ENCODE data around the gene NF1.
"Not testable (repeated sequence)": the region's sequence is repeated elsewhere in the genome, so short reads cannot be mapped to it uniquely, and the experiment has no call there.

The NF1 gene

DNA sequence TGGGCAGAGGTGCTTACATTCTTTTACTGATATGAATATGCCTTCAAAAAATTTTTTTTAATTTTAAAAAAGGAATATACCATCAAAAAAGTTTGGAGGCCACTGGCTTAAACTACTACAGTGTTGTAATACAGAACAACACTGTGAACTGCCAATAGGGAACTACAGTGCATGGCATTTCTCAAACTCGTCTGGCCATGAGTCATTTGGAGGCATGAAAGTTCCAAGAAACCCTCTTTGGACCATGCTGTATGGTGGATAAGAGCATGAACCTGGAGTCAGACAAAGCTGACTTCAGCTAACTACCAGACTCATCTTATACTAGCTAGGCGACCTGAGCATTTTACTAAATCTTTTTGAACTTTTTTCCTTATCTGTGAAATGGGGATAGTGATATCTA, 9.2 kb upstream of the NF1 start:
- no peak for DNase-seq (ENCODE audit: low read depth, low spot score)

- no peak for DNase-seq (ENCODE audit: low read depth, low spot score)
Measured at GRCh38 chr17:31089471-31089870, 5.3 kb upstream of the NF1 start.

DNA sequence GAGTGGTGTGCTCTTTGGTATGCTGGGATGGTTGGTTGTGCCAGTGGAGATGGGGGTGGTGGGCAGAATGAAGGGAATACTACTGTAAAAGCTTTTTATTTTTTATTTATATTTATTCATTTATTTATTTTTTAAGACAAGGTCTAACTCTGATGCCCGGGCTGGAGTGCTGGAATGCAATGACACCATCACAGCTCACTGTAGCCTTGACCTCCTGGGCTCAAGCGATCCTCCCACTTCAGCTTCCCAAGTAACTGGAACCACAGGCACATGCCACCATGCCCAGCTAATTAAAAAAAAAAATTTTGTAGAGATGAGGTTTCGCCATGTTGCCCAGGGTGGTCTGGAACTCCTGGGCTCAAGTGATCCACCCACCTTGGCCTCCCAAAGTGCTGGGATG, 4.1 kb upstream of the NF1 start:
- not testable (repeated sequence) for DNase-seq (ENCODE audit: low read depth, low spot score)

DNA sequence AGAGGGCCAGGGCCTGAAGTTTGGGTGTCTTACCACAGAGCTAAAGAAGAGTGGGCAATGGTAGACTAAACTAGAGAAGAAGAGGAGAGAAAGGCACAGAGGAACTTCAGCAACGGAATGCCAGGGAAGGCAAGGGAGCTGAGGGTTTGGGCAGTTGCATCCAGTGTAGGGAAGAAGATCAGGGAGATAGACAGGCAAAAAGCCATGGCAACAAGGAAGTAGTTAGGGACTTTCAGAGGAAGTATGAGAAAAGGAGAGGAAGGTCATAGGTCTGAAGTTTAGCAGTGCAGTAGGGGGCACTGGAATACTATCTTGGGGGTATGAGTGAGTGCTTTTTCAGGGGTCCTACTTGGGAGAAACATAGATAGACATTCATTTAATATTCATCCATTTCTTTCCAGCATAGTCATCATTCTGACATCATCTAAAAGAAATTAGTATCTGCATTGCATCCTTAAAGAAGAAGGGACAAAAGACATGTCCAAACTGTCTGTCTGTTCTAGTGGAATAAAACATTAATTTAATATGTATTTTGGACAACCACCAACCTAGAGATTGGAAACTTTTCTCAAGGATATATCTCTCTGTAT, 2.2 kb upstream of the NF1 start:
- DNase-seq (ENCODE audit: low read depth, low spot score): no peak

DNA sequence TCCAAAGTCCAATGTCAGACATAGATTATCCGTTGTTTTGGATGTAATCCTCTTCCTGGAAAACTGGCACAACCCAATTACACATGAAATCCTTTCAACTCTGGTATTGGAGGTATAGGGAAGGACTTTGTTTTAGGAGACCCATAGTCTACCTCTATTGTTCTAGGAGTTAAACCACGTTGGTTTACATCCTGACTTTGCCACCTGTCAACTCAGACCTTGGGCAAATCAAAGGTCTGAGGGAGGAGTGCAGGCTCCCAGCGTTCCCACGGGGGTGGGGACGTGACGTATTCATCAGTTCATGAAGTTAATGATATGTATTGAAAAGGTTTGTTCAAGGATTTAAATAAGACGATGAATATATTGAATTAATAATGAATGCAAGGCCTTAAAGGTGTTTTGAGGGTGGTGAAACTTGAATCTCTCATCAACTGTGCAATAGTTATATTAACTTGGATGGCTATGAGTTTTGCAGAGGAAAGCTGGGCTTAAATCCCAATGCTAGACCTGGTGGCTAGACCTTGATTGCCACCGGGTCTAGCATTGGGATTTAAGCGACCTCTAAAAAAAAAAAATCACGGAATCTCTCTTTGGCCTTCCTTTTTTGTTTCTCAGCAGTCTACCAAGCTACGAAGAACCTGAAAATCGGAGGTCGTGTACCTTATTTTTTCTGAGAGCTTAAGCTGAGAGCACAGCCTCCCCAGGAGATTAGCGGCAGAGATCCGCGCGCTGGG, 744 bp upstream of the NF1 start:
- DNase-seq (ENCODE audit: low read depth, low spot score): no peak

- DNase-seq (ENCODE audit: low read depth, low spot score): no peak
Measured at GRCh38 chr17:31095236-31096105, 694 bp downstream of the NF1 start.

DNA sequence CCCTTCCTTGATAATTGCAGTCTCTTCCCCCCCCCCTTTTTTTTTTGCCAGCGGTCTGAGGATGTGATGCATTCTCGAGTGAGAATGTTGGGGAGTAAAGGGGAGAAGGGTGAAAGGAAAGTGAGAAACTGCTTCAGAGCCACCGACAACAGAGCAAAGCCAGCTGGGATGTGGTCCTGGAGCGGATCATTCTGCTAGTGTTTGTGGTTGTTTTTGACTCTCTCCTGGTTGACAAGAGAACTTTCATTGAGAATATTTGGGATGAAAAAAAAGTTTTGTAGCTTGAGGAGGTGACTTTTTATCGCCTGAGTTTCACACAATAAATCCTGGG, 1.3 kb downstream of the NF1 start:
- no peak for DNase-seq (ENCODE audit: low read depth, low spot score)

DNA sequence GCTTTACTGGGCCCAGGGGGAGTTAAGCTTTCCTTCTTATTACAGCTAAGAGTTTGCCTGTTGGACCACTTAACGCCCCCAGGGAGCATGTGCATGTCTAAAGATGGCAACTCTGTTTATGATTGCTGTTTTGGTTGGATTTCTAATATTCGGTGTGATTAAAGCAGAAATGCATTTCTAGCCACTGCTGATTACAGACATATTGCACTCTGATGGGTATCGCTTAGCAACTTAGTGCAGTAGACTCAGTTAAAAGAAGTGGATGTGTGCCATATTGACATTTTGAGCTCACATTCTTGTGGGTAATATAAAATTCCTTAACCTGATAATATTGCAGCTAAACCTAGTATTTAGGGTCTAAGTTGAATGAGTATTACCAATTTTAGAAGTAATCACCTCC, 4.2 kb downstream of the NF1 start:
- DNase-seq (ENCODE audit: low read depth, low spot score): no peak

- no peak for DNase-seq (ENCODE audit: low read depth, low spot score)
Measured at GRCh38 chr17:31100840-31101459, 6.2 kb downstream of the NF1 start.

DNA sequence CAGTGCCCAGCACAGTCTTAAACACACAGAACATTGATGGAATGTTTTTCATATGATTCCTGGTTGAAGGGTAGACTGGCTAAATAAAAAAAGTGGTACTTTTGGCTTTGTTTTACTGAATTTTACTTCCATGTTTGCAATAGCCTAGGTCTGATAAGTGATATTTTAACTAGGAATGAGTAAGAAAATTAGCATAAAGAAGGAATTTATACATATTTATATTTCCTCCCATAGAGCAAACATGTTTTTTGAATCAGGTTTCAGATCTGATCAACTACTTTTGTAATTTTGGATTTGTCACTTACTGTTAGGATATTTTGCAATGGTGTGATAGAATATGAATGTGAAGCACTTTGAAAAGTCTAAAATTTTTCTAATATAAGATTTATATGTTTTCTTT, 7.2 kb downstream of the NF1 start:
- no peak for DNase-seq (ENCODE audit: low read depth, low spot score)

GRCh38 chr17:31105991-31106390, 11.2 kb downstream of the NF1 start:
- DNase-seq (ENCODE audit: low read depth, low spot score): no peak

DNA sequence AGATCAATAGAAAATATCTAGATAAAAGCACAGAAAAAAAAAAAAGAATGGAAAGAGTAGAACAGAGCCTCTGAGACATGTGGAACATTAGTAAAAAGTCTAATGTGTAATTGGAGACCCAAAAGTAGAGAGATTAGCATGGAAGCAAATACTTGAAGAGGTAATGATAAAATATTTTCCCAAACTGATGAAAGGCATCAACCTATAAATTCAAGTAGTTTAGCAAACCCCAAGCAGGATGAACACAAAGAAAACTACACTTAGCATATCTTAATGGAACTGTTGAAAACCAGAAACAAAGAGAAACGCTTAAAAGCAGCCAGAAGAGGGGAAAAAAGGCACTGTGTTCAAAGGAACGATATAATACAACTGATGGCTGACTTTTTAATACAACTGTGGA, 16.4 kb downstream of the NF1 start:
- DNase-seq (ENCODE audit: low read depth, low spot score): no peak

- DNase-seq (ENCODE audit: low read depth, low spot score): no peak
Measured at GRCh38 chr17:31112001-31112661, 17.4 kb downstream of the NF1 start.

DNA sequence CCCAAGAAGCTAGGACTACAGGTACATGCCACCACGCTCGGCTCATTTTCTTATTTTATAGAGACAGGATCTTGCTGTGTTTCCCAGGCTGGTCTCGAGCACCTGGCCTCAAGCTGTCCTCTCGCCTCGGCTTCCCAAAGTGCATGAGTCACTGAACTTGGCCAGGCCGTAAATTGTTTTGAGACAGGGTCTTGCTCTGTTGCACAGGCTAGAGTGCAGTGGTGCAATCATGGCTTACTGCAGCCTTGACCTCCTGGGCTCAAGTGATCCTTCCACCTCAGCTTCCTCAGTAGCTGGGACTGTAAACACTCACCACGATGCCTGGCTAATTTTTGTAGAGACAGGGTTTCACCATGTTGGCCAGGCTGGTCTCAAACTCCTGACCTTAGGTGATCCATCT, 18.6 kb downstream of the NF1 start:
- not testable (repeated sequence) for DNase-seq (ENCODE audit: low read depth, low spot score)

DNA sequence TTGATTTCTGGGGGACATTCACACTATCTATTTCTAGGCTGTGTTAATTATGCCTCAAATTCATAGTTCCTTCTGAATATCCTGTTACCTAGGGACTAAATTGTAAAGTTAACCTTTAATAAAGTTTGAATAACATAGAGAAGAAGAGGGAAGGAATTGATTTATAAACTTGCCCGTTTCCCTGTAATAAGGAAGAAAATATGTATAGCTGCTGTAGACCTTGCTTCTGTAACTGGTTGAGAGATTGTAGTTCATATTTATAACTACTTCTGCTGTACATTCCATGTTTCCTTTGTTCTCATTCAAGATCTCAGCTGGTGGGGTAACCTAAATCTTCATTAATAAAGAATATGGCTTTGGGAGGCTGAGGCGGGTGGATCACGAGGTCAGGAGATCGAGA, 19.2 kb downstream of the NF1 start:
- no peak for DNase-seq (ENCODE audit: low read depth, low spot score)

DNA sequence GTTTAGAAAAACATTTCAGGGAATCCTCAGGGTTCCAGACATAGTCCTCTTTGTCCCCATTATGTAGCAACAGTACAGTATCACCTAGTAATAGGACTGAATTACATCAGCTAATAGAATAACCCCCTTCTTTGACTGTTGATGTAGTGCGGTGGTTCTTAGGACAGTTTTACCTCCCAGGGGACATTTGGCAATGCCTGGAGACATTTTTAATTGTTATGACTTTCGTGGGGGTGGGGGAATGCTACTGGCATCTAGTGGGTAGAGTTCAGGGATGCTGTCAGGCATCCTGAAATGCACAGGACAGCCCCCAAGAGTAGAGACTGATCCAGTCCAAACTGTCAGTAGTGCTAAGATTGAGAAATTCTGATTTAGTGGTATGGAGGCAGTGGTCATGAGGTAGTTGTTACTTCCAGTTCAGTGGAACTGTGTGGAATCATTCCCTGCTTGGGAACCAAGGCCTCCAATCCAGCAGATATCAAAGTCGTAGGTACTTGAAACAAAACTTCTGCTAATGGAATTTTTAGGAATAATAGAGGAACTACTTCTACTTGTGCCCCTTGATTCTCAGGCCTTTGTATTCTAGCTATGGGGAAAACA, 20.3 kb downstream of the NF1 start:
- DNase-seq (ENCODE audit: low read depth, low spot score): no peak

DNA sequence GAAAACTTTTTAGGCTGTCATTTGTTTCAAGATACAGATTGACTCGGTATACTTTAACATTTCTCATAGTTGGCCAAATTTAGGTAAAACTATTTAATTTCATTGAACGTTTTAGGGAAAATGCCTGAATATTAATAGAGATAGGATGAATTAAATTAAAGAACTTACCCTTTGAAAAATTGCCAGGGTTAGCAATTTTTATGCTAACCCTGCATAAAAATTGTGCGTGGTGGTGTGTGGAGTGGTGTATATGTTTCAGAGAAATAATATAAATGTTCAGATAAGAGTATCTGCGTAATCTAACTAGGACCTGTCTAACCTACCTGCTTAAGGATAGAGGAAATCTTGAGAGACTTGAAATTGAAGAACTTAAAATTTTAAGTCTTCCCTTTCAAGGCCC, 21.4 kb downstream of the NF1 start:
- no peak for DNase-seq (ENCODE audit: low read depth, low spot score)

GRCh38 chr17:31122746-31123145, 28.0 kb downstream of the NF1 start:
- DNase-seq (ENCODE audit: low read depth, low spot score): no peak

DNA sequence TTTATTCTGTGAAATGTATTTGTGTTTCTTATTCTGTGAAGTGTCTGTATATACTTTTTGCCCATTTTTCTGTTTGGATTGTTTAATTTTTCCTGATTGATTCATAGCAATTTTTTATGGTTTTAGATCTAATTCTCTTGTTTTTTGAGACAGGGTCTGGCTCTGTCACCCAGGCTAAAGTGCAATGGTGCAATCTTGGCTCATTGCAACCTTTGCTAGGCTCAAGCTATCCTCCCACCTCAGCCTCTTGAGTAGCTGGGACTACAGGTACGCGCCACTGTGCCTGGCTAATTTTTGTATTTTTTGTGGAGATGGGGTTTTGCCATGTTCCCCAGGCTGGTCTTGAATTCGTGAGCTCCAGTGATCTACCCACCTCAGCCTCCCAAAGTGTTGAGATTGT, 31.5 kb downstream of the NF1 start:
- no peak for DNase-seq (ENCODE audit: low read depth, low spot score)

DNA sequence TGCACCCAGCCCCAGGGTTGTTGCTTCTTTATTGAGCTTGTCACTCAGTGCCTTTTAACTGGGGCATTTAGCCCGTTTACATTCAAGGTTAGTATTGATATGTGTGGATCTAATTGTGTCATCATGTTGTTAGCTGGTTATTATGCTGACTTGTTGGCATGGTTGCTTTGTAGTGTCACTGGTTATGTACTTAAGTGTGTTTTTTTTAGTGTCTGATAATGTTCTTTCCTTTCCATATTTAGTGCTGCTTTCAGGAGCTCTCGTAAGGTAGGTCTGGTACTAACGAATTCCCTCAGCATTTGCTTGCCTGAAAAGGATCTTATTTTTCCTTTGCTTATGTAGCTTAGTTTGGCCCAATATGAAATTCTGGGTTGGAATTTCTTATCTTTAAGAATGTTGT, 33.5 kb downstream of the NF1 start:
- no peak for DNase-seq (ENCODE audit: low read depth, low spot score)
